Keratinocyte (primary cell): ENCODE measurements around the gene PPM1H. TPM values are rescaled to one million over a fixed set of nuclear protein-coding genes. Genes with fewer than 3 reads are reported as not detected.

Source experiments
- DNase-seq: peaks from one replicate; pipeline ENCODE4 v3.0.0-alpha.2; 2011; ENCODE audit warnings: low read depth, missing footprints, low spot score
- FAIRE-seq: peaks from 2 replicates; lab custom pipeline; 2011; peaks lifted over from hg19 to GRCh38; lab: Jason Lieb, UNC
- H2AFZ ChIP-seq: 2 replicates; pipeline ENCODE4 v1.6.0; 2012; ENCODE audit warnings: low read length, control low read depth, inconsistent platforms; ENCODE audit not compliant: control insufficient read depth
- H3K27ac ChIP-seq: 2 replicates; pipeline ENCODE4 v1.5.1; 2011; ENCODE audit warnings: low read length; ENCODE audit not compliant: control insufficient read depth, insufficient read depth
- H3K27me3 ChIP-seq: 3 replicates; pipeline ENCODE4 v1.6.0; 2011; ENCODE audit warnings: low read length; ENCODE audit not compliant: control insufficient read depth, insufficient read depth; ENCODE audit errors: extremely low read depth
- H3K36me3 ChIP-seq, 2 experiments: 2 replicates in 1 of 2; 3 replicates in 1 of 2; pipeline ENCODE4 v1.5.1; 2011; ENCODE audit warnings: low read length in 2 of 2, mild to moderate bottlenecking in 1 of 2; ENCODE audit not compliant: control insufficient read depth in 2 of 2, insufficient read depth in 2 of 2; ENCODE audit errors: extremely low read depth in 1 of 2
- H3K4me1 ChIP-seq: 3 replicates; pipeline ENCODE4 v1.5.1; 2011; ENCODE audit warnings: low read length; ENCODE audit not compliant: control insufficient read depth, insufficient read depth; ENCODE audit errors: extremely low read depth
- H3K4me2 ChIP-seq: 3 replicates; pipeline ENCODE4 v1.6.0; 2011; ENCODE audit warnings: low read depth, low read length; ENCODE audit not compliant: control insufficient read depth, insufficient read depth; ENCODE audit errors: extremely low read depth
- H3K4me3 ChIP-seq, 3 experiments: fragments of 200-600 bp in 1 of 3; sonication (generic) in 1 of 3; 2 replicates in 2 of 3; 3 replicates in 1 of 3; pipeline ENCODE4 v1.5.1; 2011 to 2016; ENCODE audit warnings: low read length in 3 of 3, mild to moderate bottlenecking in 3 of 3, control low read depth in 2 of 3, inconsistent platforms in 1 of 3, low read depth in 1 of 3, mixed read lengths in 1 of 3, mixed run types in 1 of 3, moderate library complexity in 1 of 3; ENCODE audit not compliant: control insufficient read depth in 2 of 3, insufficient read depth in 2 of 3; ENCODE audit errors: extremely low read depth in 1 of 3
- H3K79me2 ChIP-seq: 2 replicates; pipeline ENCODE4 v1.6.0; 2012; ENCODE audit warnings: low read length; ENCODE audit not compliant: control insufficient read depth, insufficient read depth
- H3K9ac ChIP-seq: 3 replicates; pipeline ENCODE4 v1.6.0; 2011; ENCODE audit warnings: low read length; ENCODE audit not compliant: control insufficient read depth, insufficient read depth; ENCODE audit errors: extremely low read depth
- H3K9me1 ChIP-seq: 3 replicates; pipeline ENCODE4 v1.6.0; 2011; ENCODE audit warnings: low read length; ENCODE audit not compliant: control insufficient read depth, insufficient read depth; ENCODE audit errors: extremely low read depth
- H3K9me3 ChIP-seq: 2 replicates; pipeline ENCODE4 v1.5.1; 2012; ENCODE audit warnings: low read depth, low read length; ENCODE audit not compliant: control insufficient read depth
- H4K20me1 ChIP-seq: 3 replicates; pipeline ENCODE4 v1.6.0; 2011; ENCODE audit warnings: low read length; ENCODE audit not compliant: control insufficient read depth, insufficient read depth; ENCODE audit errors: extremely low read depth
- CTCF ChIP-seq, 3 experiments: IDR thresholded peaks in 1 of 3; conservative IDR thresholded peaks in 1 of 3; optimal IDR thresholded peaks in 1 of 3; 2 replicates in 2 of 3; 3 replicates in 1 of 3; pipeline versions ENCODE3 to v1.5.1; 2011; ENCODE audit warnings: low read length in 3 of 3, mild to moderate bottlenecking in 3 of 3, moderate library complexity in 2 of 3, control low read depth in 1 of 3, inconsistent platforms in 1 of 3; ENCODE audit not compliant: insufficient read depth in 2 of 3; ENCODE audit errors: extremely low read depth in 1 of 3
- EZH2 ChIP-seq: IDR thresholded peaks from one replicate; pipeline ENCODE4 v1.6.1; 2012; ENCODE audit warnings: inconsistent platforms, mild to moderate bottlenecking, low read length, moderate library complexity
- dilution Hi-C: fragments of 300-500 bp; cut with MboI; formaldehyde crosslinking; loops from one replicate; pipeline ENCODE4 v1.7.0; 2020; ENCODE audit warnings: low sequenced_read_pairs; ENCODE audit not compliant: extremely low pct_ligation_motif_present
- polyA plus RNA-seq, 5 experiments: library from polyadenylated mRNA; depleted of rRNA in 3 of 5; stranded (reverse) in 3 of 5; stranded (forward) in 1 of 5; unstranded in 1 of 5; fragments of >200 nt; gene quantifications; 1 replicate in 1 of 5; 2 replicates in 3 of 5; 3 replicates in 1 of 5; pipeline versions ENCODE4 v1.2.1 to v1.2.3, GENCODE V29; 2011 to 2012; ENCODE audit warnings: missing spikeins in 2 of 5, low read depth in 1 of 5, low replicate concordance in 1 of 5

The PPM1H gene
- polyA plus RNA-seq, 1 donor (not counting 4 experiments of a cell fraction or from before 2014, with no cell fraction given) = 0.09 TPM

DNA sequence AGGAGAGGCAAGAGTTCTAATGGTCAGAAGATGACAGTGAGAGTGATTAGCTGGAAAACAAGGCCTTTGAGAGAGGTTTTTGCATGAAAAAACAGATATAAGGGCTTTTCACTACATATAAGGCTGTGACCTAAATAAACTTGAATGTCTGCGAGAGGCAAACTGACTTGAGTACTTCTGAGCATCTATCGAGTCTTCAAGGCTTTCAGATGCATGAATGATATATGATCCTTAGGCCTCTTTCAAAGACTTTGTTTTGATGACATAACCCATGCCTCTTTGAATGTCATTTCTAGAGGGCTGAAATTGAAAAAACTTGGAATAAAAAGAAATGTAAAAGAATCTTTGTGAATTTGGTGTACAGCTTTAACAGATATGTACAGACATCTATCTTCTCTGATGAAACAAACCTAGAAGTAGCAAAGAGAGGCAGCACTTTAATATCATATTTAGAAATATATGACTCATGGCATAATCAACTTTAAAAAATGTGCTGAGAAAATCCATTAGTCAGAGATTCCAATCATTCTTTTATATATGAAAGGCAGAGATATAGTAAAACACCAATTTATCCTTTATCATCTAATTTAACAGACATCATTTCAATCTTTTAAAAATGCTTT is 72.6 kb downstream of the PPM1H start:
- Histone ChIP-seq H3K9me1 (no peaks in the 10 kb centered on the region), H3K79me2 (no peaks in the 10 kb centered on the region), H3K9me3 (no peaks in the 10 kb centered on the region), H3K4me1 (peaks cover 19% of the 10 kb centered on the region), H3K27me3 (no peaks in the 10 kb centered on the region), H3K36me3 (no peaks in the 10 kb centered on the region), H2AFZ (no peak overlapping the region), H3K4me2 (peak overlapping the region; percentile 36), H3K4me3 (no peak overlapping the region), H3K9ac (no peak overlapping the region), H3K27ac (no peak overlapping the region), H4K20me1 (no peaks in the 10 kb centered on the region)
- dilution Hi-C loops = no loop called here
- FAIRE-seq (no peak), DNase-seq (no peak)
- TF ChIP-seq EZH2 = no peak
- TF ChIP-seq CTCF (optimal IDR thresholded peaks at IDR 0.05 in 1 of 3, IDR thresholded peaks at IDR 0.05 in 1 of 3, conservative IDR thresholded peaks at IDR 0.05 in 1 of 3; ENCODE audit: extremely low read depth in 1 of 3, insufficient read depth in 2 of 3, low read length in 3 of 3) = no peak

- peaks cover 17% of the 10 kb centered on the region for H3K4me1 ChIP-seq
- no peaks in the 10 kb centered on the region for H3K79me2 ChIP-seq
- dilution Hi-C loops = no loop called here
These were observed 73.4 kb downstream of the PPM1H start for GRCh38 chr12:62861586-62861985.

More at GRCh38 chr12:62861586-62861985, 73.4 kb downstream of the PPM1H start:
- H4K20me1 ChIP-seq = no peaks in the 10 kb centered on the region
- H3K36me3 ChIP-seq = no peaks in the 10 kb centered on the region
- H3K27ac ChIP-seq = no peak overlapping the region
- TF ChIP-seq EZH2 (no peak), CTCF (optimal IDR thresholded peaks at IDR 0.05 in 1 of 3, IDR thresholded peaks at IDR 0.05 in 1 of 3, conservative IDR thresholded peaks at IDR 0.05 in 1 of 3; ENCODE audit: extremely low read depth in 1 of 3, insufficient read depth in 2 of 3, low read length in 3 of 3) (no peak)
- no peak overlapping the region for H3K4me2 ChIP-seq
- no peaks in the 10 kb centered on the region for H3K27me3 ChIP-seq
- no peaks in the 10 kb centered on the region for H3K9me1 ChIP-seq
- H3K9ac ChIP-seq = no peak overlapping the region
- DNase-seq (no peak), FAIRE-seq (no peak)
- H3K4me3 ChIP-seq = no peak overlapping the region
- no peak overlapping the region for H2AFZ ChIP-seq
- no peaks in the 10 kb centered on the region for H3K9me3 ChIP-seq
